Measurements from ENCODE around the gene GPS1.

Gene GPS1

GRCh38 chr17:82051776-82052637 lies at the start of gene GPS1, which contains the start of gene RFNG:
Gene GPS1 (plus strand): TSS chr17:82051898. CDS start chr17:82051932, 34 bp downstream.
Gene RFNG (minus strand): TSS chr17:82051811. CDS start chr17:82051766, 45 bp downstream.
- DNase-seq = peak; percentile 24 to 37

GRCh38 chr17:82003411-82004381 lies 48.0 kb upstream of the GPS1 start:
- no peak for DNase-seq

GRCh38 chr17:82004517-82005455 lies 46.9 kb upstream of the GPS1 start:
- DNase-seq = no peak

- DNase-seq = no peak
Observed at GRCh38 chr17:82005701-82006348, 45.9 kb upstream of the GPS1 start.

GRCh38 chr17:82006468-82007227 lies 45.0 kb upstream of the GPS1 start:
- DNase-seq = no peak

- no peak for DNase-seq
Observed at GRCh38 chr17:82007228-82007494, 44.5 kb upstream of the GPS1 start.

GRCh38 chr17:82007495-82008257 lies 44.0 kb upstream of the GPS1 start:
- no peak for DNase-seq

- DNase-seq = no peak
Observed at GRCh38 chr17:82008258-82008940, 43.3 kb upstream of the GPS1 start.

- DNase-seq = no peak
Observed at GRCh38 chr17:82008941-82009405, 42.7 kb upstream of the GPS1 start.

GRCh38 chr17:82009413-82009812 lies 42.3 kb upstream of the GPS1 start:
- no peak for DNase-seq

- no peak for DNase-seq
Observed at GRCh38 chr17:82010575-82011525, 40.8 kb upstream of the GPS1 start.

GRCh38 chr17:82011617-82012187 lies 40.0 kb upstream of the GPS1 start:
- DNase-seq = no peak

- no peak for DNase-seq
Observed at GRCh38 chr17:82012261-82012639, 39.4 kb upstream of the GPS1 start.

- DNase-seq = no peak
Observed at GRCh38 chr17:82012640-82013295, 38.9 kb upstream of the GPS1 start.

GRCh38 chr17:82013341-82013740 lies 38.4 kb upstream of the GPS1 start:
- DNase-seq = no peak

- DNase-seq = no peak
Observed at GRCh38 chr17:82013772-82014321, 37.9 kb upstream of the GPS1 start.

- no peak for DNase-seq
Observed at GRCh38 chr17:82014432-82014831, 37.3 kb upstream of the GPS1 start.

All from bone marrow (tissue), 2 donors.